ENCODE results near the gene ERP44. TPM values are rescaled to one million over a fixed set of nuclear protein-coding genes. Genes with fewer than 3 reads are reported as not detected.

The ERP44 gene
- total and polyA plus RNA-seq, 2 donors (not counting 3 experiments of a cell fraction or from before 2014, with no cell fraction given) = 9.9 to 21.4 TPM

DNA sequence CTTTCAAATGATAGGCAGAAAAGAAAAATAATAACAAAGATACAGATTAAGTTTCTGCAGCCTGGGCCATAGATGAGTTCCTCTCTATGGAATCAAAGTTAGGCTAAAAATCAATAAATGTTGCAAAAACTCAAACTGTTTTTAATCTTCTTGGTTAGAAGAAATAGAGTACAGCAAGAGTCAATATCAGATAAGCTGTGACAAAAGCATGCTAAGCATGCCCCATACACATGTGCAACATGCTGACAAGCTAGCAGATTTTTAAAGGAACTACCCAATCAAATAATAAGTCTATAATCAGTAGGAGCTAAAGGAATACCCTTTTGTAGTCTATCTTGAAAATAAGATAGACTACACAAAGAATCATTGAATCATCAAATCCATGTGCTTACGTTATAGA is 6.7 kb downstream of the ERP44 start:
- intact Hi-C loops (cut with micrococcal nuclease) = no loop called here
- dilution Hi-C loops (cut with MboI; ENCODE audit: extremely low pct_ligation_motif_present, low sequenced_read_pairs) = no loop called here
- BruUV-seq (replicated peaks) = no TSS peak

More for the DNA sequence above, 6.7 kb downstream of the ERP44 start:
- Histone ChIP-seq H3K4me3 (replicated peaks in 1 of 3; ENCODE audit: insufficient read depth in 1 of 3, low read depth in 1 of 3, low read length in 3 of 3) (no peak overlapping the region), H3K9me3 (replicated peaks; ENCODE audit: control insufficient read depth, insufficient read depth, low read length) (no peaks in the 10 kb centered on the region), H2AFZ (ENCODE audit: low read depth, low read length) (no peak overlapping the region), H3K4me1 (ENCODE audit: control insufficient read depth, extremely low read depth, insufficient read depth, low read length) (peaks cover 32% of the 10 kb centered on the region), H3K27me3 (ENCODE audit: control insufficient read depth in 2 of 2, insufficient read depth in 2 of 2, low read length in 2 of 2) (no peaks in the 10 kb centered on the region), H3K9me1 (replicated peaks; ENCODE audit: control insufficient read depth, extremely low read depth, insufficient read depth, low read length) (peaks cover 2% of the 10 kb centered on the region), H3K27ac (ENCODE audit: insufficient read depth, low read depth, low read length) (no peak overlapping the region), H3K79me2 (ENCODE audit: control insufficient read depth, insufficient read depth, low read length) (peaks cover 47% of the 10 kb centered on the region), H4K20me1 (replicated peaks; ENCODE audit: control insufficient read depth, extremely low read depth, insufficient read depth, low read length) (peaks cover 16% of the 10 kb centered on the region), H3K36me3 (ENCODE audit: control insufficient read depth in 2 of 2, extremely low read depth in 1 of 2, insufficient read depth in 2 of 2, low read length in 2 of 2) (no peaks in the 10 kb centered on the region), H3K9ac (replicated peaks; ENCODE audit: extremely low read depth, insufficient read depth, low read length) (no peak overlapping the region), H3K4me2 (ENCODE audit: insufficient read depth, low read length) (no peak overlapping the region)
- TF ChIP-seq MAX (IDR thresholded peaks at IDR 0.05; ENCODE audit: insufficient read depth, insufficient read length) (no peak), POLR2AphosphoS5 (IDR thresholded peaks at IDR 0.05; ENCODE audit: insufficient read depth, low read depth, low read length) (no peak), MYC (IDR thresholded peaks at IDR 0.05; ENCODE audit: low read depth, low read length) (no peak), FOS (IDR thresholded peaks at IDR 0.05; ENCODE audit: borderline replicate concordance, insufficient read depth, low read length) (no peak), EZH2 (IDR thresholded peaks at IDR 0.05; ENCODE audit: borderline replicate concordance, low read depth, low read length, severe bottlenecking) (no peak), POLR2A (IDR thresholded peaks at IDR 0.05; ENCODE audit: low read depth, low read length) (no peak), CTCF (IDR thresholded peaks at IDR 0.05; ENCODE audit: extremely low read depth in 1 of 2, insufficient read depth in 1 of 2, low read depth in 1 of 2, low read length in 2 of 2) (no peak), JUN (IDR thresholded peaks at IDR 0.05; ENCODE audit: borderline replicate concordance, insufficient read depth, insufficient read length, low read depth) (no peak), GATA2 (IDR thresholded peaks at IDR 0.05; ENCODE audit: insufficient read depth, insufficient read length, low read depth, low read length) (no peak)
- ChIA-PET POLR2A (no interaction called here), CTCF (no interaction called here)
- DNase-seq (ENCODE audit: low read depth, low spot score) = no peak
- no peak for FAIRE-seq

Data from endothelial cell of umbilical vein (primary cell).